Tibial nerve (tissue), 4 donors: ENCODE measurements around the gene FAM187B.

Source experiments
- CTCF ChIP-seq, 5 experiments: fragments of 200-600 bp in 3 of 5; fragments of 450-650 bp in 2 of 5; sonication (generic) in 3 of 5; IDR thresholded peaks; one replicate each; pipeline ENCODE4 v1.5.1; 2016 to 2019; ENCODE audit warnings: antibody characterized with exemption in 5 of 5, mild to moderate bottlenecking in 3 of 5, moderate library complexity in 2 of 5
- EP300 ChIP-seq, 2 donors: sonication (generic); formaldehyde crosslinking; IDR thresholded peaks; one replicate each; pipeline ENCODE4 v1.6.1; 2017; ENCODE audit warnings: antibody characterized with exemption in 2 of 2, mild to moderate bottlenecking in 1 of 2
- POLR2A ChIP-seq, 2 donors: fragments of 450-650 bp; IDR thresholded peaks; one replicate each; pipeline ENCODE4 v1.6.1; 2017; ENCODE audit warnings: antibody characterized with exemption in 2 of 2, mild to moderate bottlenecking in 2 of 2, moderate library complexity in 2 of 2

GRCh38 chr19:35207391-35207871 lies 21.1 kb downstream of the FAM187B start:
- no peak for TF ChIP-seq CTCF (IDR thresholded peaks at IDR 0.05)
- TF ChIP-seq POLR2A (IDR thresholded peaks at IDR 0.05) = no peak
- TF ChIP-seq EP300 (IDR thresholded peaks at IDR 0.05) = no peak
